ENCODE results near the gene LARP4B.

- TF ChIP-seq CTCF (IDR thresholded peaks at IDR 0.05; ENCODE audit: insufficient read depth, low read depth, low read length), result no peak
- TF ChIP-seq EZH2 (IDR thresholded peaks at IDR 0.05; ENCODE audit: insufficient read depth, low read length), result no peak
These were observed 75.8 kb downstream of the LARP4B start for GRCh38 chr10:855671-856070.

All from astrocyte (in vitro differentiated cells and primary cell).